ENCODE data around the gene PCNX2. TPM values are rescaled to one million over a fixed set of nuclear protein-coding genes. Genes with fewer than 3 reads are reported as not detected.

PCNX2 gene
- total RNA-seq, 2 donors from 2014 or later, result 24.1 to 72.1 TPM

DNA sequence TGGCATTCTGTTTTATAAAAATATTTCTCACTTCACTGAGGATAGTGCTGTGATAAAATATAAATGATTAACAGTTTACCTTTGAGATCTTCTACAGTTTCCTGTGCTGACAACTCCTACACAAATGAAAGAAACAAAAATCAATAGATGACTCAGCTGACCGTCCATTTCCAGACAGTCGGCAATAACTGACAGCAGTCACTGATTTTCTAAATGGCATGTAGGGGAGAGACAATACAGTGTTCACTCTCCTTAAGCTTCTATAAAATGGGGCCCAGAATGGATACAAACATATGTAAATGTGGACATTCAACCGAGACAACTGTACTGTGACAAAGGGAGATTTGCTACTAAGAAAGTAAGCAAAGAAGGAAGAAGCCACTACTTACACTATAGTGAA lies 34.3 kb downstream of the PCNX2 start:
- no peak for DNase-seq
- intact Hi-C loops (cut with DNase I), result no loop called here
- H3K9me3 ChIP-seq, result no peaks in the 10 kb centered on the region
- no peak for ATAC-seq
- WGBS, 2 donors, result 38 to 48% methylated on average over 3 of the region's 3 CpGs
- H3K27ac ChIP-seq, result no peak overlapping the region
- no peaks in the 10 kb centered on the region for H3K27me3 ChIP-seq
- no peaks in the 10 kb centered on the region for H3K36me3 ChIP-seq (replicated peaks in 1 of 2; ENCODE audit: insufficient read depth in 1 of 2, low read depth in 2 of 2)
- H3K4me3 ChIP-seq, result no peak overlapping the region
- no peaks in the 10 kb centered on the region for H3K4me1 ChIP-seq
- no peak for TF ChIP-seq POLR2A (IDR thresholded peaks at IDR 0.05)
- TF ChIP-seq CTCF (IDR thresholded peaks at IDR 0.05), result no peak

- no peak for TF ChIP-seq CTCF (IDR thresholded peaks at IDR 0.05)
- no peak for TF ChIP-seq POLR2A (IDR thresholded peaks at IDR 0.05)
- H3K4me1 ChIP-seq, result peaks cover 3% of the 10 kb centered on the region
- H3K36me3 ChIP-seq (replicated peaks in 1 of 2; ENCODE audit: insufficient read depth in 1 of 2, low read depth in 2 of 2), result no peaks in the 10 kb centered on the region
- H3K4me3 ChIP-seq, result no peak overlapping the region
- DNase-seq (no peak), ATAC-seq (no peak)
- no peak overlapping the region for H3K27ac ChIP-seq
- intact Hi-C loops (cut with DNase I), result no loop called here
- H3K27me3 ChIP-seq, result no peaks in the 10 kb centered on the region
- WGBS, 2 donors, result 86 to 90% methylated on average over 6 of the region's 6 CpGs
- no peaks in the 10 kb centered on the region for H3K9me3 ChIP-seq
These were observed 37.7 kb downstream of the PCNX2 start for GRCh38 chr1:233257786-233258185.

- WGBS, 2 donors, result 83 to 84% methylated on average over 2 of the region's 2 CpGs
These were observed 38.7 kb downstream of the PCNX2 start for GRCh38 chr1:233256789-233257188.

DNA sequence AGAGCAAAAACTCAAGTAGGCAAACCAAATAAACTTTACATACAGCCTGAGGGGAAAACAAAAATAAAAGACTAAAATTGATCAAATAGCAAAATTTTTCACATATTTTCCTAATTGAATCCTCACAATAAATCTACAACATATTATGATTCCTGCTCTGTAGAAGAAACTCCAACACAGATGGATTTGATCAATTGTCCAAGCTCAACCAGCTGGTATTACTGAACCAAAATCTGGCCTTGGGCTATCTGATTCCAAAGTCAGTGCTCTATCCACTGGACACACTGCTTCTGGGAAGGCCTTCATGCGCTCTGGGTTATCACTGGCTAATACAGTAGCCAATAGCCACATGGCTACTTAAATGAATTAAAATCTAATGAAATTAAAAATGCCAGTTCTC lies 39.3 kb downstream of the PCNX2 start:
- 100% methylated on average over 1 of the region's 1 CpG for WGBS, 2 donors
- Histone ChIP-seq H3K4me1 (peaks cover 3% of the 10 kb centered on the region), H3K27me3 (no peaks in the 10 kb centered on the region), H3K27ac (no peak overlapping the region), H3K4me3 (no peak overlapping the region), H3K9me3 (no peaks in the 10 kb centered on the region), H3K36me3 (replicated peaks in 1 of 2; ENCODE audit: insufficient read depth in 1 of 2, low read depth in 2 of 2) (no peaks in the 10 kb centered on the region)
- ATAC-seq (no peak), DNase-seq (no peak)
- intact Hi-C loops (cut with DNase I), result no loop called here
- TF ChIP-seq CTCF (IDR thresholded peaks at IDR 0.05) (no peak), POLR2A (IDR thresholded peaks at IDR 0.05) (no peak)

More at GRCh38 chr1:233256789-233257188, 38.7 kb downstream of the PCNX2 start:
- intact Hi-C loops (cut with DNase I), result no loop called here
- no peaks in the 10 kb centered on the region for H3K9me3 ChIP-seq
- H3K36me3 ChIP-seq (replicated peaks in 1 of 2; ENCODE audit: insufficient read depth in 1 of 2, low read depth in 2 of 2), result no peaks in the 10 kb centered on the region
- no peak for ATAC-seq
- H3K4me3 ChIP-seq, result no peak overlapping the region
- no peak overlapping the region for H3K27ac ChIP-seq
- no peaks in the 10 kb centered on the region for H3K27me3 ChIP-seq
- TF ChIP-seq POLR2A (IDR thresholded peaks at IDR 0.05), result no peak
- no peak for TF ChIP-seq CTCF (IDR thresholded peaks at IDR 0.05)
- peaks cover 3% of the 10 kb centered on the region for H3K4me1 ChIP-seq
- DNase-seq, result no peak

- TF ChIP-seq CTCF (IDR thresholded peaks at IDR 0.05) (no peak), POLR2A (IDR thresholded peaks at IDR 0.05) (no peak)
- ATAC-seq, result no peak
- H3K9me3 ChIP-seq, result no peaks in the 10 kb centered on the region
- no peak overlapping the region for H3K4me3 ChIP-seq
- peak overlapping the region in 1 of 4 donors; percentile 11 for H3K27ac ChIP-seq
- no peaks in the 10 kb centered on the region for H3K27me3 ChIP-seq
- peaks cover 3% of the 10 kb centered on the region for H3K4me1 ChIP-seq
- no peak for DNase-seq
- 85 to 87% methylated on average over 5 of the region's 5 CpGs for WGBS, 2 donors
- no peaks in the 10 kb centered on the region for H3K36me3 ChIP-seq (replicated peaks in 1 of 2; ENCODE audit: insufficient read depth in 1 of 2, low read depth in 2 of 2)
- intact Hi-C loops (cut with DNase I), result no loop called here
These were observed 40.4 kb downstream of the PCNX2 start for GRCh38 chr1:233255145-233255544.

Measured in body of pancreas (tissue), 4 donors.